ENCODE results near the gene CADPS2.

DNA sequence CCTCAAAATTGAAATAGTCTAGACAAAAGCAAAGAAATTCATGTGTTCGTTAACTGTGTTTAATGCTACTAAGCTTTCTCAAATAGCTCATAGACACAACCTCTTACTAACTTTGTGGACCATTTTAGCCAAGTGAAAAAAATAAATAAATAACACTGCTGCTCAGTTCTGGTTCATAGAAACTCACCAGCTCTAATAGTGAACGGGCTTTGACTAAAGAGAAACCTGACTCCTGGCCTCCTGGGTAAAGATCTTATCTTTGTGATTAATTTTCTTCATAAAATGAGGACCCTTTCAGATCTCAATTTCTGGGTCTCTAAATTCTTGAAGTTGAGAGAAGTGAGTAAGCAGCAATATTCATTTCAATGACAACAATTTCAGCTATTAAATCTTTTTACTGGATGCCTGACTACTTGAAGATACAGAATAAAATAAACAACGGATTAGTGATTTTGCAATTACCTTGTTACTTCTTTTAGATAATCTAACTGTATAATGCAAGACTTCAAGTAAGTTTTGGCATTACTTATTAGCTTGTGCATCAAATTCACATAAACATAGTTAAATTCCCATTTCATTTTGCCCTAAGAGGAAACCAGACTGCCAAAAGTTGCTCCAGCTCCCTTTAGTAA is 3.1 kb downstream of the CADPS2 start:
- TF ChIP-seq, protein P1, sequence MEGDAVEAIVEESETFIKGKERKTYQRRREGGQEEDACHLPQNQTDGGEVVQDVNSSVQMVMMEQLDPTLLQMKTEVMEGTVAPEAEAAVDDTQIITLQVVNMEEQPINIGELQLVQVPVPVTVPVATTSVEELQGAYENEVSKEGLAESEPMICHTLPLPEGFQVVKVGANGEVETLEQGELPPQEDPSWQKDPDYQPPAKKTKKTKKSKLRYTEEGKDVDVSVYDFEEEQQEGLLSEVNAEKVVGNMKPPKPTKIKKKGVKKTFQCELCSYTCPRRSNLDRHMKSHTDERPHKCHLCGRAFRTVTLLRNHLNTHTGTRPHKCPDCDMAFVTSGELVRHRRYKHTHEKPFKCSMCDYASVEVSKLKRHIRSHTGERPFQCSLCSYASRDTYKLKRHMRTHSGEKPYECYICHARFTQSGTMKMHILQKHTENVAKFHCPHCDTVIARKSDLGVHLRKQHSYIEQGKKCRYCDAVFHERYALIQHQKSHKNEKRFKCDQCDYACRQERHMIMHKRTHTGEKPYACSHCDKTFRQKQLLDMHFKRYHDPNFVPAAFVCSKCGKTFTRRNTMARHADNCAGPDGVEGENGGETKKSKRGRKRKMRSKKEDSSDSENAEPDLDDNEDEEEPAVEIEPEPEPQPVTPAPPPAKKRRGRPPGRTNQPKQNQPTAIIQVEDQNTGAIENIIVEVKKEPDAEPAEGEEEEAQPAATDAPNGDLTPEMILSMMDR (IDR thresholded peaks at IDR 0.05; ENCODE audit: insufficient read depth, low read length) = no peak
- TF ChIP-seq, protein P2, sequence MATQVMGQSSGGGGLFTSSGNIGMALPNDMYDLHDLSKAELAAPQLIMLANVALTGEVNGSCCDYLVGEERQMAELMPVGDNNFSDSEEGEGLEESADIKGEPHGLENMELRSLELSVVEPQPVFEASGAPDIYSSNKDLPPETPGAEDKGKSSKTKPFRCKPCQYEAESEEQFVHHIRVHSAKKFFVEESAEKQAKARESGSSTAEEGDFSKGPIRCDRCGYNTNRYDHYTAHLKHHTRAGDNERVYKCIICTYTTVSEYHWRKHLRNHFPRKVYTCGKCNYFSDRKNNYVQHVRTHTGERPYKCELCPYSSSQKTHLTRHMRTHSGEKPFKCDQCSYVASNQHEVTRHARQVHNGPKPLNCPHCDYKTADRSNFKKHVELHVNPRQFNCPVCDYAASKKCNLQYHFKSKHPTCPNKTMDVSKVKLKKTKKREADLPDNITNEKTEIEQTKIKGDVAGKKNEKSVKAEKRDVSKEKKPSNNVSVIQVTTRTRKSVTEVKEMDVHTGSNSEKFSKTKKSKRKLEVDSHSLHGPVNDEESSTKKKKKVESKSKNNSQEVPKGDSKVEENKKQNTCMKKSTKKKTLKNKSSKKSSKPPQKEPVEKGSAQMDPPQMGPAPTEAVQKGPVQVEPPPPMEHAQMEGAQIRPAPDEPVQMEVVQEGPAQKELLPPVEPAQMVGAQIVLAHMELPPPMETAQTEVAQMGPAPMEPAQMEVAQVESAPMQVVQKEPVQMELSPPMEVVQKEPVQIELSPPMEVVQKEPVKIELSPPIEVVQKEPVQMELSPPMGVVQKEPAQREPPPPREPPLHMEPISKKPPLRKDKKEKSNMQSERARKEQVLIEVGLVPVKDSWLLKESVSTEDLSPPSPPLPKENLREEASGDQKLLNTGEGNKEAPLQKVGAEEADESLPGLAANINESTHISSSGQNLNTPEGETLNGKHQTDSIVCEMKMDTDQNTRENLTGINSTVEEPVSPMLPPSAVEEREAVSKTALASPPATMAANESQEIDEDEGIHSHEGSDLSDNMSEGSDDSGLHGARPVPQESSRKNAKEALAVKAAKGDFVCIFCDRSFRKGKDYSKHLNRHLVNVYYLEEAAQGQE (IDR thresholded peaks at IDR 0.05; ENCODE audit: insufficient replicate concordance, low read depth) = no peak
- TF ChIP-seq POLR2AphosphoS5 (IDR thresholded peaks at IDR 0.05; ENCODE audit: low read depth) = no peak

Measured in HL-60 (cell line).